Measurements from ENCODE around the gene ZC3H12C.
"Not testable (repeated sequence)": the region's sequence is repeated elsewhere in the genome, so short reads cannot be mapped to it uniquely, and the experiment has no call there.

Gene ZC3H12C

GRCh38 chr11:110194211-110194766 is 101.1 kb downstream of the ZC3H12C start:
- ChIA-PET POLR2A (interaction anchor here (0.5 kb wide), 1 partner anchor 255 kb away, joined by 3 read pairs; no protein-coding TSS in a partner anchor), CTCF (interaction anchor here (0.6 to 1.3 kb wide), 4 partner anchors 12 to 1256 kb away, joined by 3 read pairs; no protein-coding TSS in a partner anchor)
- not testable (repeated sequence) for H3K27me3 ChIP-seq (replicated peaks in 2 of 5; ENCODE audit: control insufficient read depth in 4 of 5, insufficient read depth in 5 of 5, low read length in 4 of 5); H3K4me1 ChIP-seq (ENCODE audit: control extremely low read depth in 1 of 4, control insufficient read depth in 4 of 4, insufficient read depth in 4 of 4, low read length in 3 of 4); H3K9me3 ChIP-seq (ENCODE audit: control extremely low read depth in 1 of 5, control insufficient read depth in 4 of 5, insufficient read depth in 2 of 5, low read depth in 1 of 5, low read length in 4 of 5); H3K27ac ChIP-seq (ENCODE audit: insufficient read depth in 1 of 2, low read depth in 1 of 2, low read length in 2 of 2, poor library complexity in 1 of 2, severe bottlenecking in 2 of 2); H3K4me3 ChIP-seq (ENCODE audit: control insufficient read depth in 1 of 7, extremely low read depth in 1 of 7, insufficient read depth in 4 of 7, low read depth in 2 of 7, low read length in 6 of 7); H3K36me3 ChIP-seq (ENCODE audit: control insufficient read depth in 4 of 4, insufficient read depth in 4 of 4, low read length in 3 of 4)
- DNase-seq, result peak; percentile 11 to 50 (median 28)
- 72% methylated on average over 5 of the region's 10 CpGs for WGBS (ENCODE audit: insufficient coverage)

GRCh38 chr11:110196241-110196754 is 103.1 kb downstream of the ZC3H12C start:
- H3K36me3 ChIP-seq (ENCODE audit: control insufficient read depth in 4 of 4, insufficient read depth in 4 of 4, low read length in 3 of 4), result no peaks in the 10 kb centered on the region
- DNase-seq, result no peak
- no peak overlapping the region for H3K27ac ChIP-seq (ENCODE audit: insufficient read depth in 1 of 2, low read depth in 1 of 2, low read length in 2 of 2, poor library complexity in 1 of 2, severe bottlenecking in 2 of 2)
- no peaks in the 10 kb centered on the region for H3K9me3 ChIP-seq (ENCODE audit: control extremely low read depth in 1 of 5, control insufficient read depth in 4 of 5, insufficient read depth in 2 of 5, low read depth in 1 of 5, low read length in 4 of 5)
- 100% methylated on average over 2 of the region's 5 CpGs for WGBS (ENCODE audit: insufficient coverage)
- ChIA-PET CTCF (interaction anchor here (0.9 to 3.8 kb wide), 2 partner anchors 14 to 236 kb away, joined by 3 to 13 read pairs; no protein-coding TSS in a partner anchor), POLR2A (no interaction called here)
- peaks cover 0 to 4% (median 0%) of the 10 kb centered on the region in 4 experiments for H3K4me1 ChIP-seq (ENCODE audit: control extremely low read depth in 1 of 4, control insufficient read depth in 4 of 4, insufficient read depth in 4 of 4, low read length in 3 of 4)
- H3K27me3 ChIP-seq (replicated peaks in 2 of 5; ENCODE audit: control insufficient read depth in 4 of 5, insufficient read depth in 5 of 5, low read length in 4 of 5), result no peaks in the 10 kb centered on the region
- no peak overlapping the region for H3K4me3 ChIP-seq (ENCODE audit: control insufficient read depth in 1 of 7, extremely low read depth in 1 of 7, insufficient read depth in 4 of 7, low read depth in 2 of 7, low read length in 6 of 7)

- WGBS (ENCODE audit: insufficient coverage), result 96% methylated on average over 4 of the region's 9 CpGs
- ChIA-PET POLR2A (no interaction called here), CTCF (interaction anchor here (0.7 to 3.8 kb wide), 5 partner anchors 9 to 235 kb away, joined by 3 to 13 read pairs (median 4); no protein-coding TSS in a partner anchor)
- DNase-seq, result no peak
- no peaks in the 10 kb centered on the region for H3K36me3 ChIP-seq (ENCODE audit: control insufficient read depth in 4 of 4, insufficient read depth in 4 of 4, low read length in 3 of 4)
- H3K27me3 ChIP-seq (replicated peaks in 2 of 5; ENCODE audit: control insufficient read depth in 4 of 5, insufficient read depth in 5 of 5, low read length in 4 of 5), result no peaks in the 10 kb centered on the region
- no peaks in the 10 kb centered on the region for H3K9me3 ChIP-seq (ENCODE audit: control extremely low read depth in 1 of 5, control insufficient read depth in 4 of 5, insufficient read depth in 2 of 5, low read depth in 1 of 5, low read length in 4 of 5)
- no peak overlapping the region for H3K4me3 ChIP-seq (ENCODE audit: control insufficient read depth in 1 of 7, extremely low read depth in 1 of 7, insufficient read depth in 4 of 7, low read depth in 2 of 7, low read length in 6 of 7)
- no peak overlapping the region for H3K27ac ChIP-seq (ENCODE audit: insufficient read depth in 1 of 2, low read depth in 1 of 2, low read length in 2 of 2, poor library complexity in 1 of 2, severe bottlenecking in 2 of 2)
- peaks cover 0 to 4% (median 0%) of the 10 kb centered on the region in 4 experiments for H3K4me1 ChIP-seq (ENCODE audit: control extremely low read depth in 1 of 4, control insufficient read depth in 4 of 4, insufficient read depth in 4 of 4, low read length in 3 of 4)
These were observed 103.8 kb downstream of the ZC3H12C start for GRCh38 chr11:110196884-110197420.

DNA sequence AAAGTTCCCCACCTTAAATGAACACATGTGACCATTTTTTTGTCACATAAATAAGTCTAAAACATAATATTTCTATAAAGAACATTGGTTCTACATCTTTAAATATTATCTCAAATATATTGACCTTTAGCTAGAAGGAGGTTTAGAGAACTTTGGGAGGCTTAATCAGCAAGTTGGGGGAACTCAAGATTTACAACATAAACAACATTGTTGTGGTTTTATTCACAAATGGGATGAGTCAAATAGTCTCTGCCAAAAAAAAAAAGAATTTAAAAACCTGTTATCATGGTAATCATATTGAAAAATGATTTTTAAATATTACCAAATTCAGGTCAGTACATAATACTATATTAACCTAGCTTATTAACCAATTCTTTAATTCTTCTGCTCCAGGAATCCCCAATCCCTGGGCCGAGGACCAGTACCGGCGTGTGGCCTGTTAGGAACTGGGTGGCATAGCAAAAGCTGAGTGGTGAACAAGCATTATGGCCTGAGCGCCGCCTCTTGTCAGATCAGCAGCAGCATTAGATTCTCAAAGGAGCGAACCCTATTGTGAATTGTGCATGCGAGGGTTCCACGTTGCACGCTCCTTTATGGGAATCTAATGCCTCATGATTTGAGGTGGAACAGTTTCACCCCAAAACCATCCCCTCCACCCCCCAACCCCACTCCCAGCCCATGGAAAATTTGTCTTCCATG is 105.0 kb downstream of the ZC3H12C start:
- ChIA-PET CTCF (interaction anchor here (0.7 to 4.8 kb wide), 7 partner anchors 10 to 257 kb away, joined by 3 to 46 read pairs (median 13); no protein-coding TSS in a partner anchor), POLR2A (no interaction called here)
- DNase-seq, result no peak
- WGBS (ENCODE audit: insufficient coverage), result 98% methylated on average over 9 of the region's 9 CpGs
- no peak overlapping the region for H3K4me3 ChIP-seq (ENCODE audit: control insufficient read depth in 1 of 7, extremely low read depth in 1 of 7, insufficient read depth in 4 of 7, low read depth in 2 of 7, low read length in 6 of 7)
- no peaks in the 10 kb centered on the region for H3K36me3 ChIP-seq (ENCODE audit: control insufficient read depth in 4 of 4, insufficient read depth in 4 of 4, low read length in 3 of 4)
- no peaks in the 10 kb centered on the region for H3K27me3 ChIP-seq (replicated peaks in 2 of 5; ENCODE audit: control insufficient read depth in 4 of 5, insufficient read depth in 5 of 5, low read length in 4 of 5)
- peaks cover 0 to 4% (median 0%) of the 10 kb centered on the region in 4 experiments for H3K4me1 ChIP-seq (ENCODE audit: control extremely low read depth in 1 of 4, control insufficient read depth in 4 of 4, insufficient read depth in 4 of 4, low read length in 3 of 4)
- H3K27ac ChIP-seq (ENCODE audit: insufficient read depth in 1 of 2, low read depth in 1 of 2, low read length in 2 of 2, poor library complexity in 1 of 2, severe bottlenecking in 2 of 2), result no peak overlapping the region
- no peaks in the 10 kb centered on the region for H3K9me3 ChIP-seq (ENCODE audit: control extremely low read depth in 1 of 5, control insufficient read depth in 4 of 5, insufficient read depth in 2 of 5, low read depth in 1 of 5, low read length in 4 of 5)

DNA sequence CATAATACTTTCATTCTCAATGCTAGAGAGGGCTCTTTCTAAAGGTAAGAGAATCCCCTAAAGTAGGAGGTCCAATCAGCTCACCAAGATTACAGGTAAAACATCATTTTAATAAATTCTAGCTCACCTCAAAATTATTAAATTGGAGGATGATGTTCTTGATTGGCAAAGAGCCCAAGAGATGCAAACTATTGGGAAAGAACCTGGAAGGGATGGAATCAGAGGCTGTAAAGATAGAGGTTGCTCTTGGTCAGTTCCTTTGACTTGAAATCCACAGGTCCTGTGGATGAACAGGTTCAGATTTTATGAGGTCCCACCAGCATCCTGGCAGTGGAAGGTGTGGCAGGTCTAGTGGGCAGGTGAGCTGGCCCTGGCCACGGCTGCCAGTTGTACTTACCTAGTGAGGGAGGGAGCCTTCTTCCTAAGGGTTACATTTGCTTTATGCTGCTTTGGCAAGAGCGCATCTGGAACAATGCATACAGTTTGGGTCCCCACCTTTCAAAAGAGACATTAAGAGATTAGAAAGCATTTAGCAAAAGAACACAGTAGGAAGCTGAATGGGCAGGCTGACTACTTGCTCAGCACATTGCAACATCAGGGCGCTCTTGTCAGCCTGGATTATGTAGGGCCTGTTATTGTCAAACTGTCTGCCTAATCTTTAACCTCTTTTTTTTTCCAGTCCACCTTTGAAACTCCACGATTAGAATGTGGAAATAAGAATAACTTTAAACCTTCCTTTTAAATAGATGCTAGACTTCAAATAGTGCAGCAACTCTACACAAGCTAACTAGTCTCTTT is 106.2 kb downstream of the ZC3H12C start:
- WGBS (ENCODE audit: insufficient coverage), result 100% methylated on average over 2 of the region's 4 CpGs
- no peak overlapping the region for H3K27ac ChIP-seq (ENCODE audit: insufficient read depth in 1 of 2, low read depth in 1 of 2, low read length in 2 of 2, poor library complexity in 1 of 2, severe bottlenecking in 2 of 2)
- no peak overlapping the region for H3K4me3 ChIP-seq (ENCODE audit: control insufficient read depth in 1 of 7, extremely low read depth in 1 of 7, insufficient read depth in 4 of 7, low read depth in 2 of 7, low read length in 6 of 7)
- H3K4me1 ChIP-seq (ENCODE audit: control extremely low read depth in 1 of 4, control insufficient read depth in 4 of 4, insufficient read depth in 4 of 4, low read length in 3 of 4), result peaks cover 0 to 1% (median 0%) of the 10 kb centered on the region in 4 experiments
- DNase-seq, result no peak
- CTCF ChIA-PET, result interaction anchor here (1.0 to 4.8 kb wide), 9 partner anchors 11 to 1247 kb away, joined by 3 to 46 read pairs (median 13); no protein-coding TSS in a partner anchor
- no peaks in the 10 kb centered on the region for H3K9me3 ChIP-seq (ENCODE audit: control extremely low read depth in 1 of 5, control insufficient read depth in 4 of 5, insufficient read depth in 2 of 5, low read depth in 1 of 5, low read length in 4 of 5)
- POLR2A ChIA-PET, result no interaction called here
- H3K27me3 ChIP-seq (replicated peaks in 2 of 5; ENCODE audit: control insufficient read depth in 4 of 5, insufficient read depth in 5 of 5, low read length in 4 of 5), result no peaks in the 10 kb centered on the region
- no peaks in the 10 kb centered on the region for H3K36me3 ChIP-seq (ENCODE audit: control insufficient read depth in 4 of 4, insufficient read depth in 4 of 4, low read length in 3 of 4)

- WGBS (ENCODE audit: insufficient coverage), result 94% methylated on average over 5 of the region's 6 CpGs
- ChIA-PET POLR2A (no interaction called here), CTCF (interaction anchor here (1.1 to 4.8 kb wide), 13 partner anchors 15 to 1246 kb away, joined by 3 to 46 read pairs (median 6); no protein-coding TSS in a partner anchor)
- H3K4me1 ChIP-seq (ENCODE audit: control extremely low read depth in 1 of 4, control insufficient read depth in 4 of 4, insufficient read depth in 4 of 4, low read length in 3 of 4), result no peaks in the 10 kb centered on the region
- H3K36me3 ChIP-seq (ENCODE audit: control insufficient read depth in 4 of 4, insufficient read depth in 4 of 4, low read length in 3 of 4), result no peaks in the 10 kb centered on the region
- H3K4me3 ChIP-seq (ENCODE audit: control insufficient read depth in 1 of 7, extremely low read depth in 1 of 7, insufficient read depth in 4 of 7, low read depth in 2 of 7, low read length in 6 of 7), result no peak overlapping the region
- no peaks in the 10 kb centered on the region for H3K27me3 ChIP-seq (replicated peaks in 2 of 5; ENCODE audit: control insufficient read depth in 4 of 5, insufficient read depth in 5 of 5, low read length in 4 of 5)
- no peak overlapping the region for H3K27ac ChIP-seq (ENCODE audit: insufficient read depth in 1 of 2, low read depth in 1 of 2, low read length in 2 of 2, poor library complexity in 1 of 2, severe bottlenecking in 2 of 2)
- no peaks in the 10 kb centered on the region for H3K9me3 ChIP-seq (ENCODE audit: control extremely low read depth in 1 of 5, control insufficient read depth in 4 of 5, insufficient read depth in 2 of 5, low read depth in 1 of 5, low read length in 4 of 5)
- no peak for DNase-seq
These were observed 107.0 kb downstream of the ZC3H12C start for GRCh38 chr11:110200241-110200640.
